Epithelial cell of esophagus (primary cell): ENCODE results near the gene PTPRN2.

Experiments used
- DNase-seq: peaks from one replicate; pipeline ENCODE4 v3.0.0; 2010; ENCODE audit warnings: low read depth
- H3K4me3 ChIP-seq: 2 replicates; pipeline ENCODE4 v1.5.1; 2011; ENCODE audit warnings: mild to moderate bottlenecking, low read length, control low read depth
- CTCF ChIP-seq: IDR thresholded peaks from 2 replicates; pipeline ENCODE4 v1.5.1; 2011; ENCODE audit warnings: low read depth, mild to moderate bottlenecking, low read length, control low read depth, inconsistent platforms; ENCODE audit not compliant: insufficient read depth; ENCODE audit errors: missing control alignments

The PTPRN2 gene

DNA sequence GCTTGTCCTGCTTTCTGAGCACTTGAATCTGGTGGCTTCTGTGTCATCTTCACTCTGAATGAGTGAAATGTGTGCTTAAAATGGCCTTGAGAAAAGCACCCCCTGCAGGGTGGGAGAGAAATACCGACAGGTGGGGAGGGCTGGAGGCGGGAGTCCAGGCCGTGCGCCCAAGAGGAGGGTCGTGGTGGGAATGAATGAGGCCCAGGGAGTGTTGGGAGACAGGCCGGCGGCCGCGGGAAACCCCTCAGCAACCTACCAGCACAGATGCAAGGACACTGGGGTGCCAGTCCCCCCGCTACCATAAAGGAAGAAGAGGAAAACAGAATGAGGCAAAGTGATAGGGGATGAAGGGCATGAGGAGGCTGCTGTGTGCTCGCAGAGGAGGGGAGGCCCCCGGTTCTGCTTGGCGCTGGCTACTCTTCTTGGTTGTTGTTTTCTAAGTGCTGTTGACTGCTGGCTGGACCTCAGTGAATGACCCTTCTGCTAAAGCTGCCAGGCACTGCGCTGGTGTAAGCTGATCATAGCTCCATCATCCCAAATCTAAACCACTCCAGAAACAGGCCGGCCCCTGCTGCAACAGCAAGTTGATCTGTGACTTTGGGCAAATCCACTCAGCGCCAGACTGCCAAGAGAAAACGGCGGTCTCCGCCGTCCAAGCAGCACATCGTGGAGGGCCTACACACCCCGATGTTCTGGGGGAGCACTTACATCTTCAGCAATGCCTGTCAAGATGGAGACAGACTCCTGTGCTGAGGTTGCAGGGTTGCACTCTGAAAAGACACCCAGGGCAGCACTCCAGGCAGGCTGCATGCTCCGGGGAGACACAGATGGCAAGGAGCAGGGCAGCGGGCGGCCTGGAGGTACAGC is 872.3 kb downstream of the PTPRN2 start:
- no peak overlapping the region for H3K4me3 ChIP-seq
- no peak for DNase-seq
- TF ChIP-seq CTCF = no peak

DNA sequence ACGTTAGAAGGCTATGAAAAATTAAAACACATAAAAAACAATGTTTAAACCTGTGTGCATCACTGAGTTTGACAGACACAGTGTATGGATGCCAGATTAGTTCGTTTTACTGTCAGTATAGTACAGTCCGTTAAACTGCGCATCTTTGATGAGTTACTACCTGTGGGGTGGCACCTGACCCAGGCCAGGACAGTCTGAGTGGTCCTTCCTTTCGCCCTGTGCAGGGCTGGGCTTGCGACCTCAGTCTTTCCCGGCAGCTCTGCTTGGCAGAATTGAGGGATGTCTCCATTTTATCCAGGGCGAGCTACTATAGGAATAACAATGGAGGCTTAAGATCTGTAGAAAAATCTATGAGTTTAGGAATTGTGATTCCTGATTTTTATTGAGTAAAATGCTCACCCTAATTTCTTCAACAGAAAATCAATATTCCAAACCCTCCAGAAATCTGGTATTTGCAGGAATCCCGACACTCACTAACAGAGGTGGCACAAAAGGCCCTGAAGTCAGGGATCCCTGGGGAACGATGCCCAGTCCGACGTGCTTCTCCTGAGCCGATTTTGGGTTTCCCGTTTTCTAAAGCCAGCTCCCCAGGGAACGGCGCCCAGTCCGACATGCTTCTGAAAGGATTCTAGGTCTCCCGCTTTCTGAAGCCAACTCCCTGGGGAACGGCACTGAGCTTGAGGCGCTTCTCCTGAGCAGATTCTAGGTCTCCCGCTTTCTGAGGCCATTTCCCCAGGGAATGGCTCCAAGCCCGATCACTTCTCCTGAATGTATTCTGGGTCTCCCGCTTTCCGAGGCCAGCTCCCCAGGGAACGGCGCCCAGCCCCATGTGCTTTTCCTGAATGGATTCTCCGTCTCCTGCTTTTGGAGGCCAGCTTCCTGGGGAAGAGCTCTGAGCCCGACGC is 873.2 kb downstream of the PTPRN2 start:
- no peak overlapping the region for H3K4me3 ChIP-seq
- DNase-seq = no peak
- no peak for TF ChIP-seq CTCF

GRCh38 chr7:157713591-157713990 is 874.0 kb downstream of the PTPRN2 start:
- no peak overlapping the region for H3K4me3 ChIP-seq
- no peak for TF ChIP-seq CTCF
- DNase-seq = no peak

- no peak overlapping the region for H3K4me3 ChIP-seq
- no peak for DNase-seq
These were observed 874.9 kb downstream of the PTPRN2 start for GRCh38 chr7:157712666-157713235.

GRCh38 chr7:157711353-157711888 is 876.2 kb downstream of the PTPRN2 start:
- DNase-seq = no peak
- no peak overlapping the region for H3K4me3 ChIP-seq
- no peak for TF ChIP-seq CTCF

More at GRCh38 chr7:157712666-157713235, 874.9 kb downstream of the PTPRN2 start:
- TF ChIP-seq CTCF = no peak

GRCh38 chr7:157710396-157710795 is 877.2 kb downstream of the PTPRN2 start:
- H3K4me3 ChIP-seq = no peak overlapping the region
- TF ChIP-seq CTCF = no peak
- DNase-seq = no peak
